ENCODE measurements around the gene LARP6. TPM values are rescaled to one million over a fixed set of nuclear protein-coding genes. Genes with fewer than 3 reads are reported as not detected.
"Not testable (repeated sequence)": the region's sequence is repeated elsewhere in the genome, so short reads cannot be mapped to it uniquely, and the experiment has no call there.

The LARP6 gene
- total RNA-seq, 2 donors from 2014 or later, result 0.74 TPM; not detected in 1

GRCh38 chr15:70812827-70813364 lies 41.1 kb downstream of the LARP6 start:
- ATAC-seq (replicated peaks in 1 of 2) (no peak), DNase-seq (no peak)
- no peaks in the 10 kb centered on the region for H3K9me3 Mint-ChIP-seq
- H3K27me3 Mint-ChIP-seq (ENCODE audit: low read depth), result no peaks in the 10 kb centered on the region
- H3K36me3 Mint-ChIP-seq (ENCODE audit: insufficient read depth in 2 of 2), result no peaks in the 10 kb centered on the region
- H3K4me1 Mint-ChIP-seq (ENCODE audit: low read depth), result peaks cover 5% of the 10 kb centered on the region
- H3K4me3 Mint-ChIP-seq, result no peak overlapping the region
- H3K27ac Mint-ChIP-seq, result no peak overlapping the region

GRCh38 chr15:70810916-70811578 lies 42.9 kb downstream of the LARP6 start:
- H3K9me3 Mint-ChIP-seq, result no peaks in the 10 kb centered on the region
- H3K4me1 Mint-ChIP-seq (ENCODE audit: low read depth), result peaks cover 5% of the 10 kb centered on the region
- H3K27ac Mint-ChIP-seq, result no peak overlapping the region
- no peak overlapping the region for H3K4me3 Mint-ChIP-seq
- ATAC-seq (replicated peaks in 1 of 2) (no peak), DNase-seq (no peak)
- no peaks in the 10 kb centered on the region for H3K36me3 Mint-ChIP-seq (ENCODE audit: insufficient read depth in 2 of 2)
- H3K27me3 Mint-ChIP-seq (ENCODE audit: low read depth), result no peaks in the 10 kb centered on the region

- no peaks in the 10 kb centered on the region for H3K9me3 Mint-ChIP-seq
- H3K27ac Mint-ChIP-seq, result no peak overlapping the region
- no peaks in the 10 kb centered on the region for H3K27me3 Mint-ChIP-seq (ENCODE audit: low read depth)
- H3K36me3 Mint-ChIP-seq (ENCODE audit: insufficient read depth in 2 of 2), result no peaks in the 10 kb centered on the region
- peaks cover 3% of the 10 kb centered on the region for H3K4me1 Mint-ChIP-seq (ENCODE audit: low read depth)
- DNase-seq, result no peak
- ATAC-seq (replicated peaks in 1 of 2), result no peak
- H3K4me3 Mint-ChIP-seq, result no peak overlapping the region
These were observed 46.8 kb downstream of the LARP6 start for GRCh38 chr15:70806992-70807712.

GRCh38 chr15:70804388-70804787 lies 49.6 kb downstream of the LARP6 start:
- not testable (repeated sequence) for H3K27ac Mint-ChIP-seq; H3K27me3 Mint-ChIP-seq (ENCODE audit: low read depth); ATAC-seq (replicated peaks in 1 of 2); H3K4me1 Mint-ChIP-seq (ENCODE audit: low read depth); H3K9me3 Mint-ChIP-seq; DNase-seq; H3K4me3 Mint-ChIP-seq; H3K36me3 Mint-ChIP-seq (ENCODE audit: insufficient read depth in 2 of 2)

GRCh38 chr15:70802629-70803028 lies 51.3 kb downstream of the LARP6 start:
- no peaks in the 10 kb centered on the region for H3K9me3 Mint-ChIP-seq
- H3K4me3 Mint-ChIP-seq, result no peak overlapping the region
- ATAC-seq (replicated peaks in 1 of 2) (no peak), DNase-seq (no peak)
- H3K4me1 Mint-ChIP-seq (ENCODE audit: low read depth), result no peaks in the 10 kb centered on the region
- H3K27ac Mint-ChIP-seq, result no peak overlapping the region
- H3K27me3 Mint-ChIP-seq (ENCODE audit: low read depth), result no peaks in the 10 kb centered on the region
- H3K36me3 Mint-ChIP-seq (ENCODE audit: insufficient read depth in 2 of 2), result no peaks in the 10 kb centered on the region

- Mint-ChIP-seq H3K27ac (no peak overlapping the region), H3K36me3 (ENCODE audit: insufficient read depth in 2 of 2) (no peaks in the 10 kb centered on the region), H3K9me3 (no peaks in the 10 kb centered on the region), H3K4me3 (no peak overlapping the region), H3K27me3 (ENCODE audit: low read depth) (no peaks in the 10 kb centered on the region), H3K4me1 (ENCODE audit: low read depth) (no peaks in the 10 kb centered on the region)
- ATAC-seq (replicated peaks in 1 of 2), result no peak
- DNase-seq, result no peak
These were observed 52.8 kb downstream of the LARP6 start for GRCh38 chr15:70801109-70801508.

GRCh38 chr15:70799667-70800450 lies 54.1 kb downstream of the LARP6 start:
- Mint-ChIP-seq H3K9me3 (no peaks in the 10 kb centered on the region), H3K27ac (no peak overlapping the region), H3K4me3 (no peak overlapping the region), H3K4me1 (ENCODE audit: low read depth) (no peaks in the 10 kb centered on the region), H3K27me3 (ENCODE audit: low read depth) (no peaks in the 10 kb centered on the region), H3K36me3 (ENCODE audit: insufficient read depth in 2 of 2) (no peaks in the 10 kb centered on the region)
- ATAC-seq (replicated peaks in 1 of 2), result no peak
- DNase-seq, result no peak

GRCh38 chr15:70797464-70797863 lies 56.5 kb downstream of the LARP6 start:
- no peak for DNase-seq
- no peak for ATAC-seq (replicated peaks in 1 of 2)
- H3K4me1 Mint-ChIP-seq (ENCODE audit: low read depth), result no peaks in the 10 kb centered on the region
- peaks cover 9% of the 10 kb centered on the region for H3K27me3 Mint-ChIP-seq (ENCODE audit: low read depth)
- H3K36me3 Mint-ChIP-seq (ENCODE audit: insufficient read depth in 2 of 2), result no peaks in the 10 kb centered on the region
- H3K9me3 Mint-ChIP-seq, result no peaks in the 10 kb centered on the region
- H3K4me3 Mint-ChIP-seq, result no peak overlapping the region
- no peak overlapping the region for H3K27ac Mint-ChIP-seq

- DNase-seq (no peak), ATAC-seq (replicated peaks in 1 of 2) (no peak)
- Mint-ChIP-seq H3K27ac (no peak overlapping the region), H3K4me3 (no peak overlapping the region), H3K9me3 (no peaks in the 10 kb centered on the region), H3K4me1 (ENCODE audit: low read depth) (no peaks in the 10 kb centered on the region), H3K27me3 (ENCODE audit: low read depth) (peaks cover 16% of the 10 kb centered on the region), H3K36me3 (ENCODE audit: insufficient read depth in 2 of 2) (no peaks in the 10 kb centered on the region)
These were observed 57.2 kb downstream of the LARP6 start for GRCh38 chr15:70796516-70797310.

GRCh38 chr15:70795311-70795665 lies 58.7 kb downstream of the LARP6 start:
- no peak for ATAC-seq (replicated peaks in 1 of 2)
- no peak for DNase-seq
- Mint-ChIP-seq H3K9me3 (no peaks in the 10 kb centered on the region), H3K4me1 (ENCODE audit: low read depth) (no peaks in the 10 kb centered on the region), H3K36me3 (ENCODE audit: insufficient read depth in 2 of 2) (no peaks in the 10 kb centered on the region), H3K27me3 (ENCODE audit: low read depth) (peaks cover 16% of the 10 kb centered on the region), H3K4me3 (no peak overlapping the region), H3K27ac (no peak overlapping the region)

GRCh38 chr15:70794596-70795310 lies 59.2 kb downstream of the LARP6 start:
- Mint-ChIP-seq H3K4me3 (no peak overlapping the region), H3K27me3 (ENCODE audit: low read depth) (peaks cover 16% of the 10 kb centered on the region), H3K27ac (no peak overlapping the region), H3K9me3 (no peaks in the 10 kb centered on the region), H3K4me1 (ENCODE audit: low read depth) (no peaks in the 10 kb centered on the region), H3K36me3 (ENCODE audit: insufficient read depth in 2 of 2) (no peaks in the 10 kb centered on the region)
- DNase-seq (no peak), ATAC-seq (replicated peaks in 1 of 2) (no peak)

- Mint-ChIP-seq H3K36me3 (ENCODE audit: insufficient read depth in 2 of 2) (no peaks in the 10 kb centered on the region), H3K9me3 (no peaks in the 10 kb centered on the region), H3K27me3 (ENCODE audit: low read depth) (peaks cover 16% of the 10 kb centered on the region), H3K4me3 (no peak overlapping the region), H3K27ac (no peak overlapping the region), H3K4me1 (ENCODE audit: low read depth) (no peaks in the 10 kb centered on the region)
- ATAC-seq (replicated peaks in 1 of 2), result no peak
- DNase-seq, result no peak
These were observed 60.3 kb downstream of the LARP6 start for GRCh38 chr15:70793694-70794093.
